NCI-H2196 (cell line): Measurements from ENCODE around the gene TMEM221.

Experiments used
- DNase-seq: peaks from one replicate; lab custom pipeline; 2025; ENCODE audit not compliant: unreplicated experiment; lab: John Stamatoyannopoulos, UW

TMEM221 gene

DNA sequence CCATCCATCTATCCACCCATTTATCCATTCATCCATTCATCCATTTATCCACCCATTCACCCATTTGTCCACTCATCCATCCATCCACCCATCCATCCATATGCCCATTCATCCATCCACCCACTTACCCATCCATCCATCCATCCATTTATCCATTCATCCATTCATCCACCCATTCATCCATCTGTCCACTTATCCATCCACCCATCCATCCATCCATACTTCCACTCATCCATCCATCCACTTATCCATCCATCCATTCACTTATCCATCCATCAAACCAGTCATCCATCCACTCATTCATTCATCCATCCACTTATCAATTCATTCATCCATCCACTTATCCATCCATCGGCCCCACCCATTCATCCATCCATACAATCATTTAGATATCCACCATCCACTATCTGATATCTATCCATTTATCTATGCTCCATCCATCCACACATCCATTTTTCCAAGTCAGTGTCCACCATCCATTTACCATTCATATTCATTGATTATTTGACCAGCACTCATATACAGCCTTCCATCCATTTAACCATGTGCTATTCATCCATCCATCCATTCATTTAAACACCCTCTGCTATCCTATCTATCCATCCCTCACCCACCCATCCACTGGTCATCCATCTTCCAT lies 2.8 kb downstream of the TMEM221 start:
- DNase-seq, result no peak

GRCh38 chr19:17441241-17442021 lies 7.0 kb downstream of the TMEM221 start:
- peak; percentile 34 for DNase-seq

GRCh38 chr19:17436874-17437267 lies 11.6 kb downstream of the TMEM221 start:
- no peak for DNase-seq

GRCh38 chr19:17436094-17436873 lies 12.2 kb downstream of the TMEM221 start:
- DNase-seq, result no peak

- no peak for DNase-seq
These were observed 13.2 kb downstream of the TMEM221 start for GRCh38 chr19:17435218-17435617.

DNA sequence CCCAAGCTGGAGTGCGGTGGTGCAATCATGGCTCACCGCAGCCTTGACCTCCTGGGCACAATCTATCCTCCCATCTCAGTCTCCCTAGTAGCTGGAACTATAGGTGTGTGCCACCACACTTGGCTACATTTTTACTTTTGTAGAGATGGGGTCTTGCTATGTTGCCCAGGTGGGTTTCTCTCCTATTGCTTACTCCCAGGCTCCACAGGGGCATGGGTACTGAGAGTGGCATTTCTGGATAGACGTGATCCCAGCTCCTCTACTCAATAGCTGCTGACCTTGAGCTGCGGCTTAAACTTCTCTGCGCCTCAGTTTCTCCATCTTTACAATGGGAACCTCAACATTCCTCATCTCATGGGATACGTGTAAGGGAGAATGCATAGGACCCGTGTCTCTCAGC lies 17.1 kb downstream of the TMEM221 start:
- no peak for DNase-seq

DNA sequence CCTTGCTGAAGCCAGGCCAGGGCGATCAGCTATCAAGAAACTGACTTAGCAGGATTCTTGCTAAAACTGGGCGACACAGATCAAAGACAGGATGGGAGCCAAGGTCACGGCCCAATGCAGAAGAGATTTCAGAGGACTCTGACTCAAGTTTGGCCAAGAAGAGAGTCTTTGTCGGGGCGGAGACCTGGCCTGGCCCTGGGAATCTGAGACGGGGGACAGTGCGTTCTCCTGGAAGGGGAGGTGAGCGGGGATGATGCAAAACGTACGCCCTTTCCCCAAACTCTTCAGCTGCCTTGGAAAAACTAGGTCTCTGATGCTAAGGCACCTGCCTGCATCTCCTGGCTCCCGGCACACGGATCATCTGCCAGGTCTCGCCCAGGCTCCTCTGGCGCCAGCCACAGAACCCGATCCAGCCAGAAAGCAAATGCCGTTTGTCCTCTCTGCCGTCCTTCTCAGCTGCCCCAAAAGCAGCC lies 18.8 kb downstream of the TMEM221 start:
- peak; percentile 38 for DNase-seq

DNA sequence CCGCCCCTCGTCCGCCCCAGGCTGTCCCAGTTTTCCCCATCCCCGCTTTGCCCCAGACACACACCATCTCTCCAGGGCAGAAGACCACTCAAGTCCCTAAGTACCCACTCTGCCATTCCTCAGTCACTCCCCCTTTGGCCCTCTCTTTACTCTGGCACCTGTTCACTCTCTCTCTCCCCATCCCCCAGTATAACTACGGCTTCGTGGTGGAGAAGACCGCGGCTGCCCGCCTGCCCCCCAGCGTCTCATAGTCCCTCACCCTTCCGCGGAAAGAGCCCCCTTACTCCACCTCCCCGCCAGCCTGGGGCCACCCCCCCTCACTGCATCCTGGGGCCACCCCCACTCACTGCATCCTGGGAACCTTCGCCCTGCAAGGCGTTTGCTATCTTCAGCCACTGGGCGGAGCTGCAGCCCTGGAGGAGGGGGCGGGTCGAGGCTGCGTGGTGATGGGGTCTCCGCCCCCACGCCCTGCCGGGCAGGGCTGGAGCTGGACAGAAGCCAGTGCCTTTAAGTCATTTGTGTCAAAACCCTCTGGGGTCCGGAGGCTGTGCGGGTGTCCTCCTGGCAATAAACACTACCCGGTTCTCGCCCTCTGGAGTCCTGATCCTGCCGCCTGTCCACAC lies 23.6 kb downstream of the TMEM221 start:
- peak; percentile 15 for DNase-seq

DNA sequence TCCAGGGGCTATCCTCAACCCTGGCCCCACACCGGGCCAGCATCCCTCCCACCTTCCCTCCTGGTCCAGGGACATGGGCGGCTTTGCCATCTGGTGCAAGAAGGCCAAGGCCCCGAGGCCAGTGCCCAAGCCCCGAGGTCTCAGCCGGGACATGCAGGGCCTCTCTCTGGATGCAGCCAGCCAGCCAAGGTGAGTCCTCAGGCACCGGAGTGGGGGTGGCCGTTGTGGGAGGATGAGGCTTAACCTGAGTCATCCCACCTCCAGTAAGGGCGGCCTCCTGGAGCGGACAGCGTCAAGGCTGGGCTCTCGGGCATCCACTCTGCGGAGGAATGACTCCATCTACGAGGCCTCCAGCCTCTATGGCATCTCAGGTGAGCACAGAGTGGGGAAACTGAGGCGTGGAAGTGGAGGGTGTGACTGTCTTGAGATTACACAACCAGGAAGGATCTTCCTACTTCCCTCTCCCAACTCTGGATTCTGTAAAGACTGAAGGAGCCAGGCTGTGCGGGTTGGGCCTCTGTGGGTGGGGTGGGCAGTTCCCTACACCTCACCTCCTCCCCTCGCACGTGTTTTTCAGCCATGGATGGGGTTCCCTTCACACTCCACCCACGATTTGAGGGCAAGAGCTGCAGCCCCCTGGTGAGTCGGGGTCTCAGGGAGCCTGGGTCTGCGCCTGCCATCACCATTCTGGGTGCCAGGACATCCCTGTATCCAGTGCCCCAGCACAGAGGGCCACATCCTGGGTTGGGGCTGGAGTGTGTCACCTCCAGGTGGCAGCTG lies 24.8 kb downstream of the TMEM221 start:
- DNase-seq, result no peak

- DNase-seq, result no peak
These were observed 26.5 kb downstream of the TMEM221 start for GRCh38 chr19:17421942-17422341.

- peak; percentile 38 for DNase-seq
These were observed 28.0 kb downstream of the TMEM221 start for GRCh38 chr19:17420475-17420924.

GRCh38 chr19:17419621-17420474 lies 28.6 kb downstream of the TMEM221 start, which contains the start of gene MVB12A:
MVB12A (plus strand) TSS chr19:17420047; CDS start chr19:17420136, 89 bp downstream.
- peak; percentile 99 for DNase-seq

DNA sequence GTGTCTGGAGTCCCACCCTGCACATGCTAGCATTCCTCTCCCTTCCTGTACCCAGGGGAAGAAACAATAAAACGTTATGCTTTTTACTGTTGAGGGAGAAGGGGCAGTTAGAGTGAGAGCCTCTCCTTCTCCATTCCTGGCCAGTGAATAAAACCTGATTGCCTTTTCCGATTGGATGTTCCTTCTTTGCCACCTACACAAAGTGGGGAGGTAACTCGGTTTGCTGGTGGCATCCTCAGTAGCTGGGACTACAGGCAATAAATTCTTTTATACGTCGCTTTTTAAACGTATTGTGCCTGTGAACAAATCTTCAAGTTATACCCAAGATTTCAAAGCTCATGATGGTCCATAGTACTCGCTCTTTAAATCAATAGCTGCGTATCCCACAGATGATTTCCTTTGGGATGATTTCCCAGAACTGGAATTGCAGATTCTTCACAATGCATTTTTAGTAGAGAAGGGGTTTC lies 29.3 kb downstream of the TMEM221 start:
- no peak for DNase-seq

DNA sequence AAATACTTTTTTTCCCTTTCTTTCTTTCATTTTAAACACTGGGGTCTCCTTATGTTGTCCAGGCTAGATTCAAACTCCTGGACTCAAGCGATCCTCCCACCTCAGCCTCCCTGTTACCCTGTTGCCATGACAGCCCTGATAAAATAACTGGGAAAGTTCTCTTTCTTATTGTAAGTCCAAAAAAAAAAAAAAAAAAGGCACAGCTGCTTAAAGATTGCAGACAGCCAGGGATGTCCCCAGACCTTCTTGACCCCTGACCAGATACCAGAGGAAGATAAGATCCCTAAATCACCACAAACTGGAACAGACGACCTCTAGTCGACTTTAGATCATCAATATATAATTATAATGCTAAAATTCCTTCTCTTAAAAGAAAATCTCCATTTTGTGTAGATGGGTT lies 29.8 kb downstream of the TMEM221 start:
- no peak for DNase-seq

- no peak for DNase-seq
These were observed 33.3 kb downstream of the TMEM221 start for GRCh38 chr19:17415121-17415520.

DNA sequence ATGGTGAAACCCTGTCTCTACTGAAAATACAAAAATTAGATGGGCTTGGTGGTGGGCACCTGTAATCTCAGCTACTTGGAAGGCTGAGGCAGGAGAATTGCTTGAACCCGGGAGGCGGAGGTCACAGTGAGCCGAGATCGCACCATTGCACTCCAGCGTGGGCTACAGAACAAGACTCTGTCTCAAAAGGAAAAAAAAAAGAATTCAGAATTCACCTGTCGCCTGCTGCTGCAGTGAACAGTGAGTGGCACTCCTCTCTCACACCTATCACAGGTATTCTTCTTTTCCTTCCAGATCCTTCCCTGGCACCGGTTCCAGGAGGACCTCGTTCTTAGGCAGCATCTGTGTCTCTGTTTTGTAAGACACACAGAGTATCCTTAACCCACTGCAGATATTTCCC lies 34.4 kb downstream of the TMEM221 start:
- no peak for DNase-seq

DNA sequence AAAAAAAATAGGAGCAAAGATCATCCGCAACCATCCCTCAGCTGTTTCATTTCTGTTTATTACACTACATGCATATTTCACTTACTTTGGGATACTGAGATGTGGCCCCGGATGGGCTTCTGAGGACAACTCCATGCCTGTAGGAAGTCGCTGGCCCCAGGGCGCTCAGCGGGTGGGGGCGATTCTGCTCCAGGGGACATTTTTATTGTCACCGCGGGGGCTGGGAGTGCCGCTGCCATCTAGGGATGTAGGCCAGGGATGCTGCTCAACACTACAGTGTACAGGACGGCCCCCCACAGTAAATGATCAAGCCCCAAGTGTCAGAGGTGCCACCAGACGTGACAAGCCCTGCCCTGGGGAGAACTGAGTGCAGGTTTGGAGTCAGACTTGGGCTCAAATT lies 36.7 kb downstream of the TMEM221 start:
- DNase-seq, result no peak

- DNase-seq, result no peak
These were observed 38.5 kb downstream of the TMEM221 start for GRCh38 chr19:17409990-17410389.

- no peak for DNase-seq
These were observed 41.6 kb downstream of the TMEM221 start for GRCh38 chr19:17406887-17407196.
